Keratinocyte (primary cell): ENCODE results near the gene PLCZ1. TPM values are rescaled to one million over a fixed set of nuclear protein-coding genes. Genes with fewer than 3 reads are reported as not detected.

Experiments
- DNase-seq: peaks from one replicate; pipeline ENCODE4 v3.0.0-alpha.2; 2011; ENCODE audit warnings: low read depth, missing footprints, low spot score
- FAIRE-seq: peaks from 2 replicates; lab custom pipeline; 2011; peaks lifted over from hg19 to GRCh38; lab: Jason Lieb, UNC
- H2AFZ ChIP-seq: 2 replicates; pipeline ENCODE4 v1.6.0; 2012; ENCODE audit warnings: low read length, control low read depth, inconsistent platforms; ENCODE audit not compliant: control insufficient read depth
- H3K27ac ChIP-seq: 2 replicates; pipeline ENCODE4 v1.5.1; 2011; ENCODE audit warnings: low read length; ENCODE audit not compliant: control insufficient read depth, insufficient read depth
- H3K27me3 ChIP-seq: 3 replicates; pipeline ENCODE4 v1.6.0; 2011; ENCODE audit warnings: low read length; ENCODE audit not compliant: control insufficient read depth, insufficient read depth; ENCODE audit errors: extremely low read depth
- H3K36me3 ChIP-seq, 2 experiments: 2 replicates in 1 of 2; 3 replicates in 1 of 2; pipeline ENCODE4 v1.5.1; 2011; ENCODE audit warnings: low read length in 2 of 2, mild to moderate bottlenecking in 1 of 2; ENCODE audit not compliant: control insufficient read depth in 2 of 2, insufficient read depth in 2 of 2; ENCODE audit errors: extremely low read depth in 1 of 2
- H3K4me1 ChIP-seq: 3 replicates; pipeline ENCODE4 v1.5.1; 2011; ENCODE audit warnings: low read length; ENCODE audit not compliant: control insufficient read depth, insufficient read depth; ENCODE audit errors: extremely low read depth
- H3K4me2 ChIP-seq: 3 replicates; pipeline ENCODE4 v1.6.0; 2011; ENCODE audit warnings: low read depth, low read length; ENCODE audit not compliant: control insufficient read depth, insufficient read depth; ENCODE audit errors: extremely low read depth
- H3K4me3 ChIP-seq, 3 experiments: fragments of 200-600 bp in 1 of 3; sonication (generic) in 1 of 3; 2 replicates in 2 of 3; 3 replicates in 1 of 3; pipeline ENCODE4 v1.5.1; 2011 to 2016; ENCODE audit warnings: low read length in 3 of 3, mild to moderate bottlenecking in 3 of 3, control low read depth in 2 of 3, inconsistent platforms in 1 of 3, low read depth in 1 of 3, mixed read lengths in 1 of 3, mixed run types in 1 of 3, moderate library complexity in 1 of 3; ENCODE audit not compliant: control insufficient read depth in 2 of 3, insufficient read depth in 2 of 3; ENCODE audit errors: extremely low read depth in 1 of 3
- H3K79me2 ChIP-seq: 2 replicates; pipeline ENCODE4 v1.6.0; 2012; ENCODE audit warnings: low read length; ENCODE audit not compliant: control insufficient read depth, insufficient read depth
- H3K9ac ChIP-seq: 3 replicates; pipeline ENCODE4 v1.6.0; 2011; ENCODE audit warnings: low read length; ENCODE audit not compliant: control insufficient read depth, insufficient read depth; ENCODE audit errors: extremely low read depth
- H3K9me1 ChIP-seq: 3 replicates; pipeline ENCODE4 v1.6.0; 2011; ENCODE audit warnings: low read length; ENCODE audit not compliant: control insufficient read depth, insufficient read depth; ENCODE audit errors: extremely low read depth
- H3K9me3 ChIP-seq: 2 replicates; pipeline ENCODE4 v1.5.1; 2012; ENCODE audit warnings: low read depth, low read length; ENCODE audit not compliant: control insufficient read depth
- H4K20me1 ChIP-seq: 3 replicates; pipeline ENCODE4 v1.6.0; 2011; ENCODE audit warnings: low read length; ENCODE audit not compliant: control insufficient read depth, insufficient read depth; ENCODE audit errors: extremely low read depth
- EZH2 ChIP-seq: IDR thresholded peaks from one replicate; pipeline ENCODE4 v1.6.1; 2012; ENCODE audit warnings: inconsistent platforms, mild to moderate bottlenecking, low read length, moderate library complexity
- dilution Hi-C: fragments of 300-500 bp; cut with MboI; formaldehyde crosslinking; loops from one replicate; pipeline ENCODE4 v1.7.0; 2020; ENCODE audit warnings: low sequenced_read_pairs; ENCODE audit not compliant: extremely low pct_ligation_motif_present
- polyA plus RNA-seq, 5 experiments: library from polyadenylated mRNA; depleted of rRNA in 3 of 5; stranded (reverse) in 3 of 5; stranded (forward) in 1 of 5; unstranded in 1 of 5; fragments of >200 nt; gene quantifications; 1 replicate in 1 of 5; 2 replicates in 3 of 5; 3 replicates in 1 of 5; pipeline versions ENCODE4 v1.2.1 to v1.2.3, GENCODE V29; 2011 to 2012; ENCODE audit warnings: missing spikeins in 2 of 5, low read depth in 1 of 5, low replicate concordance in 1 of 5
- TF ChIP-seq, protein P1 (sequence below), 3 experiments: IDR thresholded peaks in 1 of 3; conservative IDR thresholded peaks in 1 of 3; optimal IDR thresholded peaks in 1 of 3; 2 replicates in 2 of 3; 3 replicates in 1 of 3; pipeline versions ENCODE3 to v1.5.1; 2011; ENCODE audit warnings: low read length in 3 of 3, mild to moderate bottlenecking in 3 of 3, moderate library complexity in 2 of 3, control low read depth in 1 of 3, inconsistent platforms in 1 of 3; ENCODE audit not compliant: insufficient read depth in 2 of 3; ENCODE audit errors: extremely low read depth in 1 of 3

PLCZ1 gene
- polyA plus RNA-seq, 1 donor (not counting 4 experiments of a cell fraction or from before 2014, with no cell fraction given), result 0.62 TPM

DNA sequence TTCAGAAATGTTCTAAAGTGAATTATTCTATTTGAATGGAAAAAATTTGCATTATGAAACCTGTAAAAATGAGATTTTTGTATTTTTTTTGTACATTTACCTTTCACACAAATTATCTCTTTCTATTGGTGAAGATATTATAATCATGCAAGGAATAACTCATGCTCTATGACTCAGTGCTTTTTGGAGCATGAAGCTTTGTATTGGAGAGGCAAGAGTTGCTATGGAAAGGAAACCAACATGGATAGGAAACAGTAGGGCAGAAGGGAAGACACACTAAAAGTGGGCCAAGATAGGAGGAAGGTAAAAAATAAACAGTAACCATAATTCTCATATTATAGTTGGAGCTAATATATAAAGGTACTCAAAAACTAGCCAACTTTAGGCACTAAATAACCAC is 79.0 kb downstream of the PLCZ1 start:
- Histone ChIP-seq H3K4me1 (no peaks in the 10 kb centered on the region), H3K4me3 (no peak overlapping the region), H4K20me1 (no peaks in the 10 kb centered on the region), H3K27ac (no peak overlapping the region), H3K9ac (no peak overlapping the region), H3K27me3 (no peaks in the 10 kb centered on the region), H3K36me3 (no peaks in the 10 kb centered on the region), H3K4me2 (no peak overlapping the region), H3K9me1 (no peaks in the 10 kb centered on the region), H3K79me2 (no peaks in the 10 kb centered on the region), H2AFZ (no peak overlapping the region), H3K9me3 (no peaks in the 10 kb centered on the region)
- DNase-seq (no peak), FAIRE-seq (no peak)
- TF ChIP-seq, protein P1, sequence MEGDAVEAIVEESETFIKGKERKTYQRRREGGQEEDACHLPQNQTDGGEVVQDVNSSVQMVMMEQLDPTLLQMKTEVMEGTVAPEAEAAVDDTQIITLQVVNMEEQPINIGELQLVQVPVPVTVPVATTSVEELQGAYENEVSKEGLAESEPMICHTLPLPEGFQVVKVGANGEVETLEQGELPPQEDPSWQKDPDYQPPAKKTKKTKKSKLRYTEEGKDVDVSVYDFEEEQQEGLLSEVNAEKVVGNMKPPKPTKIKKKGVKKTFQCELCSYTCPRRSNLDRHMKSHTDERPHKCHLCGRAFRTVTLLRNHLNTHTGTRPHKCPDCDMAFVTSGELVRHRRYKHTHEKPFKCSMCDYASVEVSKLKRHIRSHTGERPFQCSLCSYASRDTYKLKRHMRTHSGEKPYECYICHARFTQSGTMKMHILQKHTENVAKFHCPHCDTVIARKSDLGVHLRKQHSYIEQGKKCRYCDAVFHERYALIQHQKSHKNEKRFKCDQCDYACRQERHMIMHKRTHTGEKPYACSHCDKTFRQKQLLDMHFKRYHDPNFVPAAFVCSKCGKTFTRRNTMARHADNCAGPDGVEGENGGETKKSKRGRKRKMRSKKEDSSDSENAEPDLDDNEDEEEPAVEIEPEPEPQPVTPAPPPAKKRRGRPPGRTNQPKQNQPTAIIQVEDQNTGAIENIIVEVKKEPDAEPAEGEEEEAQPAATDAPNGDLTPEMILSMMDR (optimal IDR thresholded peaks at IDR 0.05 in 1 of 3, IDR thresholded peaks at IDR 0.05 in 1 of 3, conservative IDR thresholded peaks at IDR 0.05 in 1 of 3; ENCODE audit: extremely low read depth in 1 of 3, insufficient read depth in 2 of 3, low read length in 3 of 3), result no peak
- dilution Hi-C loops, result no loop called here

DNA sequence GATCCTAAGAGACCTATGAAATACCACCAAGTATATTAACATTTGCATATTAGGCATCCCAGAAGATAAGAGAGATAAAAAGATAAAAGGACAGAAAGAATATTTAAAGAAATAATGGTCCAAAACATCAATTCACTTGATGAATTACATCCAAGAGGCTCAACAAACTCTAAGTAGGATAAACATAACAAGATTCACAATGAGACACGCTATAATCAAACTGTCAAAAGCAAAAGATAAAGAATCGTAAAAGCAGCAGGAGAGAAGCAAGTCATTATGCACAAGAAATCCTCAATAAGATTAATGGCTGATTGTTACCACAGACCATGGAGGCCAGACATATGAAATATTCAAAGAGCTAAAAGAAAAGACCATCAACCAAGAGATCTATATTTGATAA is 79.6 kb downstream of the PLCZ1 start:
- DNase-seq (no peak), FAIRE-seq (no peak)
- Histone ChIP-seq H3K9me1 (no peaks in the 10 kb centered on the region), H3K4me2 (no peak overlapping the region), H3K4me1 (no peaks in the 10 kb centered on the region), H4K20me1 (no peaks in the 10 kb centered on the region), H3K27me3 (no peaks in the 10 kb centered on the region), H3K27ac (no peak overlapping the region), H3K9me3 (no peaks in the 10 kb centered on the region), H3K9ac (no peak overlapping the region), H3K36me3 (no peaks in the 10 kb centered on the region), H3K79me2 (no peaks in the 10 kb centered on the region), H3K4me3 (no peak overlapping the region), H2AFZ (no peak overlapping the region)
- TF ChIP-seq EZH2, result no peak
- TF ChIP-seq, protein P1 (optimal IDR thresholded peaks at IDR 0.05 in 1 of 3, IDR thresholded peaks at IDR 0.05 in 1 of 3, conservative IDR thresholded peaks at IDR 0.05 in 1 of 3; ENCODE audit: extremely low read depth in 1 of 3, insufficient read depth in 2 of 3, low read length in 3 of 3), result no peak
- dilution Hi-C loops, result no loop called here
